H9 (cell line): ENCODE measurements around the gene LARGE1. TPM values are rescaled to one million over a fixed set of nuclear protein-coding genes. Genes with fewer than 3 reads are reported as not detected.

Experiments used
- DNase-seq: peaks from one replicate; pipeline ENCODE4 v3.0.0-alpha.2; 2017
- H2AFZ ChIP-seq: one replicate; pipeline ENCODE4 v1.6.1; 2013; ENCODE audit warnings: mild to moderate bottlenecking, low read length, control low read depth, moderate library complexity
- H2AK5ac ChIP-seq: 2 replicates; pipeline ENCODE4 v1.6.1; 2013; ENCODE audit warnings: low read length, control low read depth, mixed read lengths; ENCODE audit not compliant: insufficient read length
- H2BK120ac ChIP-seq: one replicate; pipeline ENCODE4 v1.6.1; 2013; ENCODE audit warnings: low read depth, mild to moderate bottlenecking, low read length, control low read depth, inconsistent platforms; ENCODE audit not compliant: poor library complexity, severe bottlenecking
- H2BK12ac ChIP-seq: 2 replicates; pipeline ENCODE4 v1.6.1; 2013; ENCODE audit warnings: low read length, control low read depth, mixed read lengths, low read depth; ENCODE audit not compliant: insufficient read length
- H2BK15ac ChIP-seq: 2 replicates; pipeline ENCODE4 v1.6.1; 2013; ENCODE audit warnings: low read depth, low read length, control low read depth
- H2BK20ac ChIP-seq: one replicate; pipeline ENCODE4 v1.6.1; 2013; ENCODE audit warnings: low read depth, mild to moderate bottlenecking, low read length, control low read depth, inconsistent platforms; ENCODE audit not compliant: poor library complexity, severe bottlenecking
- H2BK5ac ChIP-seq: 2 replicates; pipeline ENCODE4 v1.6.1; 2013; ENCODE audit warnings: low read length, control low read depth, mixed read lengths; ENCODE audit not compliant: insufficient read length
- H3K14ac ChIP-seq: 2 replicates; pipeline ENCODE4 v1.6.1; 2013; ENCODE audit warnings: low read length, control low read depth; ENCODE audit not compliant: insufficient read depth
- H3K18ac ChIP-seq: 2 replicates; pipeline ENCODE4 v1.6.1; 2013; ENCODE audit warnings: low read depth, mild to moderate bottlenecking, mixed read lengths, low read length, control low read depth; ENCODE audit not compliant: insufficient read length
- H3K23ac ChIP-seq: 2 replicates; pipeline ENCODE4 v1.6.1; 2013; ENCODE audit warnings: low read length, control low read depth, mixed read lengths, low read depth; ENCODE audit not compliant: insufficient read length
- H3K23me2 ChIP-seq: 2 replicates; pipeline ENCODE4 v1.6.1; 2013; ENCODE audit warnings: low read depth, mild to moderate bottlenecking, mixed read lengths, low read length, control low read depth; ENCODE audit not compliant: insufficient read length, poor library complexity, severe bottlenecking
- H3K27ac ChIP-seq: 2 replicates; pipeline ENCODE4 v1.5.1; 2013; ENCODE audit warnings: low read length, control low read depth, mixed read lengths, low read depth; ENCODE audit not compliant: insufficient read length
- H3K27me3 ChIP-seq: 2 replicates; pipeline ENCODE4 v1.6.1; 2013; ENCODE audit warnings: low read length, control low read depth, inconsistent platforms; ENCODE audit not compliant: insufficient read depth
- H3K4ac ChIP-seq: 2 replicates; pipeline ENCODE4 v1.6.1; 2013; ENCODE audit warnings: low read depth, mild to moderate bottlenecking, control low read depth, inconsistent platforms, low read length, moderate library complexity
- H3K4me1 ChIP-seq: 2 replicates; pipeline ENCODE4 v1.6.1; 2013; ENCODE audit warnings: low read length, control low read depth, inconsistent platforms; ENCODE audit not compliant: insufficient read depth
- H3K4me2 ChIP-seq: 2 replicates; pipeline ENCODE4 v1.6.1; 2013; ENCODE audit warnings: low read length, control low read depth, mixed read lengths; ENCODE audit not compliant: insufficient read length, insufficient read depth
- H3K56ac ChIP-seq: 2 replicates; pipeline ENCODE4 v1.6.1; 2013; ENCODE audit warnings: low read depth, mild to moderate bottlenecking, mixed read lengths, low read length, control low read depth; ENCODE audit not compliant: insufficient read length
- H3K79me1 ChIP-seq: 2 replicates; pipeline ENCODE4 v1.6.1; 2013; ENCODE audit warnings: low read depth, mild to moderate bottlenecking, moderate library complexity, low read length, control low read depth, inconsistent platforms; ENCODE audit not compliant: insufficient read depth, poor library complexity, severe bottlenecking
- H3K79me2 ChIP-seq: 2 replicates; pipeline ENCODE4 v1.6.1; 2013; ENCODE audit warnings: low read length, control low read depth, inconsistent platforms; ENCODE audit not compliant: insufficient read depth
- H3K9ac ChIP-seq: 2 replicates; pipeline ENCODE4 v1.6.1; 2013; ENCODE audit warnings: low read length, control low read depth, mixed read lengths; ENCODE audit not compliant: insufficient read length; ENCODE audit errors: extremely low read depth
- H3K9me3 ChIP-seq: one replicate; pipeline ENCODE4 v1.6.1; 2013; ENCODE audit warnings: low read depth, low read length, inconsistent platforms; ENCODE audit not compliant: control insufficient read depth
- H3T11ph ChIP-seq: one replicate; pipeline ENCODE4 v1.6.1; 2013; ENCODE audit warnings: mild to moderate bottlenecking, low read length, control low read depth, inconsistent platforms
- H4K20me1 ChIP-seq: one replicate; pipeline ENCODE4 v1.6.1; 2013; ENCODE audit not compliant: control insufficient read depth, insufficient read length, insufficient read depth
- H4K5ac ChIP-seq: 2 replicates; pipeline ENCODE4 v1.6.1; 2013; ENCODE audit warnings: low read depth, mild to moderate bottlenecking, mixed read lengths, low read length, control low read depth; ENCODE audit not compliant: insufficient read length
- H4K8ac ChIP-seq: replicated peaks from 2 replicates; pipeline ENCODE4 v1.6.1; 2013; ENCODE audit warnings: low read length, control low read depth, mixed read lengths, low read depth; ENCODE audit not compliant: insufficient read length
- H4K91ac ChIP-seq: 2 replicates; pipeline ENCODE4 v1.6.1; 2013; ENCODE audit warnings: low read depth, mild to moderate bottlenecking, moderate library complexity, mixed read lengths, low read length, control low read depth; ENCODE audit not compliant: insufficient read length
- H3K27ac Mint-ChIP-seq, 3 experiments: 2 replicates in 2 of 3; 3 replicates in 1 of 3; pipeline ENCODE4 v1.8.0; 2020 to 2021; ENCODE audit warnings: mixed read lengths in 3 of 3, mild to moderate bottlenecking in 1 of 3, moderate library complexity in 1 of 3
- H3K27me3 Mint-ChIP-seq: 2 replicates; pipeline ENCODE4 v1.8.0; 2021; ENCODE audit warnings: low read depth, mild to moderate bottlenecking, moderate library complexity, mixed read lengths
- H3K36me3 Mint-ChIP-seq, 3 experiments: 2 replicates in 2 of 3; 3 replicates in 1 of 3; pipeline ENCODE4 v1.8.0; 2020 to 2021; ENCODE audit warnings: low read depth in 3 of 3, mixed read lengths in 3 of 3; ENCODE audit not compliant: insufficient read depth in 1 of 3
- H3K4me1 Mint-ChIP-seq, 2 experiments: 2 replicates each; pipeline ENCODE4 v1.8.0; 2020; ENCODE audit warnings: mixed read lengths in 2 of 2
- H3K4me3 Mint-ChIP-seq, 2 experiments: 2 replicates in 1 of 2; 3 replicates in 1 of 2; pipeline ENCODE4 v1.8.0; 2020 to 2021; ENCODE audit warnings: mild to moderate bottlenecking in 2 of 2, mixed read lengths in 2 of 2, moderate library complexity in 1 of 2
- H3K9me3 Mint-ChIP-seq, 2 experiments: 2 replicates in 1 of 2; 3 replicates in 1 of 2; pipeline ENCODE4 v1.8.0; 2020; ENCODE audit warnings: mild to moderate bottlenecking in 2 of 2, mixed read lengths in 2 of 2, moderate library complexity in 1 of 2
- CTCF ChIP-seq: fragments of 200-600 bp; sonication (generic); conservative IDR thresholded peaks from 3 replicates; pipeline ENCODE4 v1.8.0; 2021; ENCODE audit warnings: antibody characterized with exemption, mild to moderate bottlenecking
- WGBS: extraction: QIAGEN DNeasy Blood & Tissue Kit; methylation state at CpG from one replicate; pipeline ENCODE4 v1.1.7; 2013; ENCODE audit warnings: missing lambda C conversion rate, low lambda C conversion rate, mixed read lengths; ENCODE audit not compliant: insufficient read length; ENCODE audit errors: extremely low coverage; 5-methylcytosine and 5-hydroxymethylcytosine counted together
- total RNA-seq: library from RNA; stranded (reverse); gene quantifications from 2 replicates; pipeline ENCODE4 v1.2.1, GENCODE V29; 2021

LARGE1 gene
- total RNA-seq, 1 experiment from 2014 or later: 43.5 TPM

- peak overlapping the region; percentile 68 to 91 (median 86); a peak in 4 of 7 replicates for H3K27ac Mint-ChIP-seq
- DNase-seq: no peak
- H4K91ac ChIP-seq: no peak overlapping the region
- H4K20me1 ChIP-seq: peaks cover 3% of the 10 kb centered on the region
- no peak overlapping the region for H2BK20ac ChIP-seq
- no peak overlapping the region for H3K18ac ChIP-seq
- no peaks in the 10 kb centered on the region for H3K23me2 ChIP-seq
- no peak overlapping the region for H2BK120ac ChIP-seq
- peak overlapping the region in 1 of 2 experiments; percentile 30; a peak in 2 of 5 replicates for H3K4me3 Mint-ChIP-seq
- no peak overlapping the region for H2AK5ac ChIP-seq
- H3K9ac ChIP-seq: no peak overlapping the region
- H3K56ac ChIP-seq: no peak overlapping the region
- no peak overlapping the region for H3K4ac ChIP-seq
- H3K9me3 ChIP-seq: no peaks in the 10 kb centered on the region
- H4K5ac ChIP-seq: no peak overlapping the region
- H3K4me1 ChIP-seq: peaks cover 8% of the 10 kb centered on the region; the same call in 1 of the 2 replicates
- no peak overlapping the region for H3K27ac ChIP-seq
- no peaks in the 10 kb centered on the region for H3K27me3 ChIP-seq
- H3K9me3 Mint-ChIP-seq: peaks cover 2 to 3% of the 10 kb centered on the region in 2 experiments; a peak in 3 of 5 replicates
- H3K79me1 ChIP-seq: no peaks in the 10 kb centered on the region
- no peak overlapping the region for H3T11ph ChIP-seq
- H2BK5ac ChIP-seq: no peak overlapping the region
- no peak overlapping the region for H3K4me2 ChIP-seq
- peaks cover 25 to 43% (median 28%) of the 10 kb centered on the region in 3 experiments for H3K36me3 Mint-ChIP-seq
- H3K27me3 Mint-ChIP-seq: peaks cover 1% of the 10 kb centered on the region
- no peak for TF ChIP-seq CTCF
- H3K79me2 ChIP-seq: no peaks in the 10 kb centered on the region; the same call in 1 of the 2 replicates
- no peak overlapping the region for H2BK12ac ChIP-seq
- H4K8ac ChIP-seq: no peak overlapping the region
- WGBS: no CpG with 5 or more reads among the region's 15 CpGs
- H2AFZ ChIP-seq: no peak overlapping the region
- no peak overlapping the region for H3K14ac ChIP-seq
- no peak overlapping the region for H2BK15ac ChIP-seq
- no peak overlapping the region for H3K23ac ChIP-seq
- H3K4me1 Mint-ChIP-seq: peaks cover 40 to 43% of the 10 kb centered on the region in 2 experiments
These were observed 163.1 kb downstream of the LARGE1 start for GRCh38 chr22:33757041-33757801.
